Trophoblast cell (in vitro differentiated cells and primary cell): ENCODE measurements around the gene PEF1.

Experiments
- DNase-seq, 2 donors: peaks; one replicate each; pipeline ENCODE4 v3.0.0-alpha.2; 2016
- H2AFZ ChIP-seq: 2 replicates; pipeline ENCODE4 v1.6.1; 2013; ENCODE audit warnings: low read length, moderate library complexity, mild to moderate bottlenecking; ENCODE audit not compliant: insufficient read depth, poor library complexity
- H2AK5ac ChIP-seq: 2 replicates; pipeline ENCODE4 v1.6.1; 2013; ENCODE audit warnings: mild to moderate bottlenecking, low read length
- H2BK120ac ChIP-seq: 2 replicates; pipeline ENCODE4 v1.6.1; 2013; ENCODE audit warnings: low read length, mild to moderate bottlenecking, moderate library complexity; ENCODE audit not compliant: insufficient read depth, poor library complexity
- H2BK12ac ChIP-seq: 2 replicates; pipeline ENCODE4 v1.6.1; 2013; ENCODE audit warnings: mild to moderate bottlenecking, low read length, moderate library complexity
- H2BK5ac ChIP-seq: 2 replicates; pipeline ENCODE4 v1.6.1; 2013; ENCODE audit warnings: low read length, low read depth, moderate library complexity, mild to moderate bottlenecking; ENCODE audit not compliant: poor library complexity
- H3K14ac ChIP-seq: 2 replicates; pipeline ENCODE4 v1.6.1; 2013; ENCODE audit warnings: mild to moderate bottlenecking, low read length
- H3K18ac ChIP-seq: 2 replicates; pipeline ENCODE4 v1.6.1; 2013; ENCODE audit warnings: mild to moderate bottlenecking, low read length
- H3K23ac ChIP-seq: 2 replicates; pipeline ENCODE4 v1.6.1; 2013; ENCODE audit warnings: low read length
- H3K27ac ChIP-seq: 2 replicates; pipeline ENCODE4 v1.5.1; 2013; ENCODE audit warnings: low read depth, mild to moderate bottlenecking, inconsistent platforms, low read length, moderate library complexity
- H3K27me3 ChIP-seq: 2 replicates; pipeline ENCODE4 v1.6.1; 2013; ENCODE audit warnings: inconsistent platforms, mild to moderate bottlenecking, low read length, moderate library complexity; ENCODE audit not compliant: insufficient read depth
- H3K36me3 ChIP-seq, 2 experiments: 1 replicate in 1 of 2; 2 replicates in 1 of 2; pipeline ENCODE4 v1.6.1; 2013; ENCODE audit warnings: low read length in 2 of 2, mild to moderate bottlenecking in 2 of 2, moderate library complexity in 1 of 2; ENCODE audit not compliant: insufficient read depth in 2 of 2, control insufficient read depth in 1 of 2
- H3K4ac ChIP-seq: 2 replicates; pipeline ENCODE4 v1.6.1; 2013; ENCODE audit warnings: low read depth, mild to moderate bottlenecking, low read length, moderate library complexity
- H3K4me1 ChIP-seq, 2 experiments: 1 replicate in 1 of 2; 2 replicates in 1 of 2; pipeline ENCODE4 v1.6.1; 2013; ENCODE audit warnings: low read length in 2 of 2, mild to moderate bottlenecking in 2 of 2, moderate library complexity in 1 of 2; ENCODE audit not compliant: insufficient read depth in 2 of 2, control insufficient read depth in 1 of 2
- H3K4me2 ChIP-seq: 2 replicates; pipeline ENCODE4 v1.6.1; 2013; ENCODE audit warnings: inconsistent platforms, mild to moderate bottlenecking, low read length, moderate library complexity
- H3K4me3 ChIP-seq: 2 replicates; pipeline ENCODE4 v1.5.1; 2013; ENCODE audit warnings: mild to moderate bottlenecking, low read depth, low read length, inconsistent platforms
- H3K79me1 ChIP-seq: one replicate; pipeline ENCODE4 v1.6.1; 2013; ENCODE audit warnings: low read length
- H3K79me2 ChIP-seq: 2 replicates; pipeline ENCODE4 v1.6.1; 2013; ENCODE audit warnings: low read length, mild to moderate bottlenecking; ENCODE audit not compliant: control insufficient read depth, insufficient read depth, poor library complexity
- H3K9ac ChIP-seq: 2 replicates; pipeline ENCODE4 v1.6.1; 2013; ENCODE audit warnings: mild to moderate bottlenecking, low read length
- H3K9me3 ChIP-seq: 2 replicates; pipeline ENCODE4 v1.6.1; 2013; ENCODE audit warnings: low read depth, mild to moderate bottlenecking, control low read depth, inconsistent platforms, low read length; ENCODE audit not compliant: insufficient read depth
- H4K12ac ChIP-seq: 2 replicates; pipeline ENCODE4 v1.6.1; 2013; ENCODE audit warnings: low read depth, mild to moderate bottlenecking, low read length, moderate library complexity
- H4K8ac ChIP-seq: 2 replicates; pipeline ENCODE4 v1.6.1; 2013; ENCODE audit warnings: low read depth, mild to moderate bottlenecking, low read length, moderate library complexity
- H4K91ac ChIP-seq: one replicate; pipeline ENCODE4 v1.6.1; 2013; ENCODE audit warnings: low read depth, mild to moderate bottlenecking, low read length, moderate library complexity
- WGBS: extraction: QIAGEN DNeasy Blood & Tissue Kit; methylation state at CpG from one replicate; pipeline ENCODE4 v1.1.7; 2013; ENCODE audit warnings: missing lambda C conversion rate; ENCODE audit not compliant: insufficient read length, insufficient coverage; ENCODE audit errors: extremely low coverage; 5-methylcytosine and 5-hydroxymethylcytosine counted together

Gene PEF1

GRCh38 chr1:31648641-31649357, 4.1 kb upstream of the PEF1 start:
- Histone ChIP-seq H4K12ac (no peak overlapping the region), H3K79me2 (peaks cover 21% of the 10 kb centered on the region), H3K79me1 (peaks cover 71% of the 10 kb centered on the region), H4K8ac (peak overlapping the region; percentile 87), H2BK12ac (peak overlapping the region; percentile 93), H3K9ac (no peak overlapping the region), H3K9me3 (no peaks in the 10 kb centered on the region), H3K27me3 (no peaks in the 10 kb centered on the region), H3K27ac (peak overlapping the region; percentile 97), H4K91ac (peak overlapping the region; percentile 95), H3K4me2 (peak overlapping the region; percentile 20), H3K4ac (no peak overlapping the region), H3K4me1 (peaks cover 36 to 51% of the 10 kb centered on the region in 2 experiments), H3K36me3 (peaks cover 9 to 11% of the 10 kb centered on the region in 2 experiments), H3K14ac (peak overlapping the region; percentile 71), H3K23ac (no peak overlapping the region), H2AK5ac (peak overlapping the region; percentile 85), H2AFZ (no peak overlapping the region), H3K18ac (no peak overlapping the region), H2BK5ac (peak overlapping the region; percentile 99), H2BK120ac (peak overlapping the region; percentile 93), H3K4me3 (no peak overlapping the region)
- WGBS, result no CpG with 5 or more reads among the region's 9 CpGs
- DNase-seq, result no peak

GRCh38 chr1:31648190-31648589, 3.5 kb upstream of the PEF1 start:
- DNase-seq, result no peak
- H4K91ac ChIP-seq, result peak overlapping the region; percentile 95
- no peaks in the 10 kb centered on the region for H3K27me3 ChIP-seq
- peaks cover 39 to 56% of the 10 kb centered on the region in 2 experiments for H3K4me1 ChIP-seq
- peak overlapping the region; percentile 87 for H4K8ac ChIP-seq
- H3K79me1 ChIP-seq, result peaks cover 74% of the 10 kb centered on the region
- peak overlapping the region; percentile 99 for H2BK5ac ChIP-seq
- peak overlapping the region; percentile 20 for H3K4me2 ChIP-seq
- no peak overlapping the region for H4K12ac ChIP-seq
- H3K4ac ChIP-seq, result peak overlapping the region; percentile 66
- H3K9me3 ChIP-seq, result no peaks in the 10 kb centered on the region
- peaks cover 24% of the 10 kb centered on the region for H3K79me2 ChIP-seq
- no peak overlapping the region for H3K4me3 ChIP-seq
- H3K27ac ChIP-seq, result peak overlapping the region; percentile 97
- no peak overlapping the region for H3K9ac ChIP-seq
- H2AFZ ChIP-seq, result no peak overlapping the region
- no peak overlapping the region for H3K23ac ChIP-seq
- peaks cover 5% of the 10 kb centered on the region in 2 experiments for H3K36me3 ChIP-seq
- peak overlapping the region; percentile 93 for H2BK120ac ChIP-seq
- peak overlapping the region; percentile 83 for H3K14ac ChIP-seq
- H3K18ac ChIP-seq, result peak overlapping the region; percentile 88
- WGBS, result no CpG with 5 or more reads among the region's 2 CpGs
- peak overlapping the region; percentile 85 for H2AK5ac ChIP-seq
- H2BK12ac ChIP-seq, result peak overlapping the region; percentile 93

GRCh38 chr1:31647106-31647505, 2.4 kb upstream of the PEF1 start:
- H4K12ac ChIP-seq, result no peak overlapping the region
- H3K27me3 ChIP-seq, result no peaks in the 10 kb centered on the region
- peak overlapping the region; percentile 87 for H4K91ac ChIP-seq
- H3K4me1 ChIP-seq, result peaks cover 37 to 55% of the 10 kb centered on the region in 2 experiments
- peak overlapping the region; percentile 10 for H3K4me2 ChIP-seq
- H2BK5ac ChIP-seq, result peak overlapping the region; percentile 90
- H3K4me3 ChIP-seq, result no peak overlapping the region
- H3K14ac ChIP-seq, result peak overlapping the region; percentile 64
- H3K36me3 ChIP-seq, result no peaks in the 10 kb centered on the region
- peak overlapping the region; percentile 73 for H2AK5ac ChIP-seq
- H3K79me1 ChIP-seq, result peaks cover 70% of the 10 kb centered on the region
- peak overlapping the region; percentile 72 for H4K8ac ChIP-seq
- WGBS, result no CpG with 5 or more reads among the region's 2 CpGs
- no peak overlapping the region for H3K18ac ChIP-seq
- peaks cover 22% of the 10 kb centered on the region for H3K79me2 ChIP-seq
- no peaks in the 10 kb centered on the region for H3K9me3 ChIP-seq
- peak overlapping the region; percentile 81 for H3K4ac ChIP-seq
- no peak overlapping the region for H3K9ac ChIP-seq
- H2BK12ac ChIP-seq, result peak overlapping the region; percentile 76
- H3K27ac ChIP-seq, result peak overlapping the region; percentile 97
- H3K23ac ChIP-seq, result no peak overlapping the region
- peak; percentile 97 to 98 for DNase-seq
- H2AFZ ChIP-seq, result no peak overlapping the region
- H2BK120ac ChIP-seq, result peak overlapping the region; percentile 93

GRCh38 chr1:31646259-31646960, 1.7 kb upstream of the PEF1 start:
- Histone ChIP-seq H3K36me3 (no peaks in the 10 kb centered on the region), H3K79me2 (peaks cover 20% of the 10 kb centered on the region), H3K4me3 (no peak overlapping the region), H3K9me3 (no peaks in the 10 kb centered on the region), H2BK12ac (peak overlapping the region; percentile 89), H3K14ac (peak overlapping the region; percentile 64), H3K4ac (peak overlapping the region; percentile 81), H3K23ac (no peak overlapping the region), H3K27ac (peak overlapping the region; percentile 97), H3K79me1 (peaks cover 67% of the 10 kb centered on the region), H3K27me3 (no peaks in the 10 kb centered on the region), H4K8ac (peak overlapping the region; percentile 72), H3K4me2 (peak overlapping the region; percentile 10), H2BK120ac (peak overlapping the region; percentile 93), H2AK5ac (peak overlapping the region; percentile 78), H3K18ac (peak overlapping the region; percentile 39), H3K9ac (peak overlapping the region; percentile 19), H2BK5ac (peak overlapping the region; percentile 90), H2AFZ (no peak overlapping the region), H4K12ac (peak overlapping the region; percentile 14), H4K91ac (peak overlapping the region; percentile 87), H3K4me1 (peaks cover 31 to 49% of the 10 kb centered on the region in 2 experiments)
- WGBS, result no CpG with 5 or more reads among the region's 4 CpGs
- DNase-seq, result peak; percentile 66 to 80
